ENCODE measurements around the gene CD34. TPM values are rescaled to one million over a fixed set of nuclear protein-coding genes. Genes with fewer than 3 reads are reported as not detected.

The CD34 gene
- total RNA-seq, 1 donor from 2014 or later = 1.2 TPM

GRCh38 chr1:207896547-207896946, 14.4 kb downstream of the CD34 start:
- Mint-ChIP-seq H3K36me3 (no peaks in the 10 kb centered on the region), H3K27ac (no peak overlapping the region), H3K4me3 (no peak overlapping the region), H3K27me3 (ENCODE audit: low read depth) (peaks cover 38% of the 10 kb centered on the region), H3K4me1 (no peaks in the 10 kb centered on the region), H3K9me3 (no peaks in the 10 kb centered on the region)
- no peak for TF ChIP-seq CTCF (IDR thresholded peaks at IDR 0.05; ENCODE audit: unreplicated experiment)
- DNase-seq (ENCODE audit: low spot score in 2 of 2, unreplicated experiment in 2 of 2) = no peak

GRCh38 chr1:207894704-207895103, 16.2 kb downstream of the CD34 start:
- Mint-ChIP-seq H3K27ac (no peak overlapping the region), H3K4me3 (no peak overlapping the region), H3K27me3 (ENCODE audit: low read depth) (peaks cover 35% of the 10 kb centered on the region), H3K4me1 (no peaks in the 10 kb centered on the region), H3K9me3 (no peaks in the 10 kb centered on the region), H3K36me3 (no peaks in the 10 kb centered on the region)
- TF ChIP-seq CTCF (IDR thresholded peaks at IDR 0.05; ENCODE audit: unreplicated experiment) = no peak
- DNase-seq (ENCODE audit: low spot score in 2 of 2, unreplicated experiment in 2 of 2) = no peak

- TF ChIP-seq CTCF (IDR thresholded peaks at IDR 0.05; ENCODE audit: unreplicated experiment) = no peak
- Mint-ChIP-seq H3K4me1 (no peaks in the 10 kb centered on the region), H3K36me3 (no peaks in the 10 kb centered on the region), H3K27me3 (ENCODE audit: low read depth) (peaks cover 36% of the 10 kb centered on the region), H3K27ac (no peak overlapping the region), H3K9me3 (no peaks in the 10 kb centered on the region), H3K4me3 (no peak overlapping the region)
- no peak for DNase-seq (ENCODE audit: low spot score in 2 of 2, unreplicated experiment in 2 of 2)
These were observed 17.0 kb downstream of the CD34 start for GRCh38 chr1:207893737-207894582.

GRCh38 chr1:207892764-207893163, 18.2 kb downstream of the CD34 start:
- H3K4me1 Mint-ChIP-seq = no peaks in the 10 kb centered on the region
- H3K36me3 Mint-ChIP-seq = no peaks in the 10 kb centered on the region
- peaks cover 42% of the 10 kb centered on the region for H3K27me3 Mint-ChIP-seq (ENCODE audit: low read depth)

GRCh38 chr1:207891148-207891547, 19.8 kb downstream of the CD34 start:
- DNase-seq (ENCODE audit: low spot score in 2 of 2, unreplicated experiment in 2 of 2) = no peak
- Mint-ChIP-seq H3K27ac (no peak overlapping the region), H3K27me3 (ENCODE audit: low read depth) (peaks cover 51% of the 10 kb centered on the region), H3K9me3 (no peaks in the 10 kb centered on the region), H3K4me1 (no peaks in the 10 kb centered on the region), H3K36me3 (no peaks in the 10 kb centered on the region), H3K4me3 (no peak overlapping the region)
- TF ChIP-seq CTCF (IDR thresholded peaks at IDR 0.05; ENCODE audit: unreplicated experiment) = no peak

More at GRCh38 chr1:207892764-207893163, 18.2 kb downstream of the CD34 start:
- Mint-ChIP-seq H3K9me3 (no peaks in the 10 kb centered on the region), H3K27ac (no peak overlapping the region), H3K4me3 (no peak overlapping the region)
- no peak for DNase-seq (ENCODE audit: low spot score in 2 of 2, unreplicated experiment in 2 of 2)
- no peak for TF ChIP-seq CTCF (IDR thresholded peaks at IDR 0.05; ENCODE audit: unreplicated experiment)

All from mesothelial cell of epicardium (in vitro differentiated cells).